Adrenal gland (tissue), 12 donors: ENCODE measurements around the gene HERC5. TPM values are rescaled to one million over a fixed set of nuclear protein-coding genes. Genes with fewer than 3 reads are reported as not detected.

Experiments
- DNase-seq, 7 donors: peaks; one replicate each; pipeline ENCODE4 v3.0.0-alpha.2; 2019 to 2020
- H3K27ac ChIP-seq, 5 donors: fragments of 200-600 bp; sonication (generic) in 4 of 5; 1 replicate in 3 of 5; 2 replicates in 2 of 5; pipeline versions ENCODE4 v1.5.1 to v1.8.0; 2016 to 2020; ENCODE audit warnings: mild to moderate bottlenecking in 1 of 5
- H3K27me3 ChIP-seq: fragments of 200-600 bp; 2 replicates; pipeline ENCODE4 v1.8.0; 2021
- H3K36me3 ChIP-seq, 2 donors: fragments of 200-600 bp; replicated peaks in 1 of 2; 1 replicate in 1 of 2; 2 replicates in 1 of 2; pipeline versions ENCODE4 v1.5.1 to v1.8.0; 2018 to 2022
- H3K4me1 ChIP-seq, 2 donors: fragments of 200-600 bp; replicated peaks in 1 of 2; 1 replicate in 1 of 2; 2 replicates in 1 of 2; pipeline versions ENCODE4 v1.5.1 to v1.8.0; 2018 to 2021
- H3K4me3 ChIP-seq, 4 donors: fragments of 200-600 bp; sonication (generic) in 3 of 4; one replicate each; pipeline ENCODE4 v1.5.1; 2016 to 2018
- H3K9me3 ChIP-seq, 3 donors: fragments of 200-600 bp; sonication (generic) in 1 of 3; replicated peaks in 1 of 3; 1 replicate in 2 of 3; 2 replicates in 1 of 3; pipeline versions ENCODE4 v1.5.1 to v1.8.0; 2016 to 2021
- POLR2A ChIP-seq, 2 donors: fragments of 450-650 bp; IDR thresholded peaks; one replicate each; pipeline ENCODE4 v1.6.1; 2017; ENCODE audit warnings: antibody characterized with exemption in 2 of 2, mild to moderate bottlenecking in 2 of 2, moderate library complexity in 1 of 2
- WGBS, 4 donors: extraction: QIAGEN DNeasy Blood & Tissue Kit in 2 of 4; methylation state at CpG; one replicate each; pipeline versions ENCODE4 v1.1.5 to v1.1.7; 2013 to 2017; 5-methylcytosine and 5-hydroxymethylcytosine counted together
- intact Hi-C, 2 donors: fragments of 100-400 bp; cut with DNase I; formaldehyde crosslinking; loops; one replicate each; pipeline versions ENCODE4 v1.14.1 to v1.15.0; 2022 to 2023
- polyA plus RNA-seq, 3 donors: library from polyadenylated mRNA; stranded (reverse); fragments of 200-250 nt in 2 of 3; fragments of 350-450 nt in 1 of 3; fragmentation: Illumina TruSeq in 1 of 3; extraction: RNeasy Lipid Tissue Mini Kit (QIAGEN cat#74804) in 1 of 3; gene quantifications; one replicate each; pipeline ENCODE4 v1.2.3, GENCODE V29; 2013 to 2014
- total RNA-seq, 9 donors: library from RNA; depleted of rRNA in 4 of 9; stranded (reverse); fragments of >200 nt in 4 of 9; fragments of 120-200 nt in 1 of 9; fragmentation: NEBNext Ultra II Directional in 1 of 9; extraction: Animal tissue kit (Norgen Biotek cat#: 25700) in 1 of 9; gene quantifications; one replicate each; pipeline versions ENCODE4 v1.1.0 to v1.2.4, GENCODE V29; 2013 to 2023
- TF ChIP-seq, protein P1 (sequence below), 6 experiments: fragments of 450-650 bp in 4 of 6; fragments of 200-600 bp in 2 of 6; sonication (generic) in 1 of 6; IDR thresholded peaks; 1 replicate in 5 of 6; 2 replicates in 1 of 6; pipeline versions ENCODE4 v1.5.1 to v1.8.0; 2016 to 2021; ENCODE audit warnings: antibody characterized with exemption in 6 of 6, mild to moderate bottlenecking in 2 of 6, moderate library complexity in 1 of 6
- donor health status: healthy with polysubstance abuse.
- donor health status: Bipolar disorder and iron deficiency.
- donor health status: DM: yes; HTN: yes; CAD: no.
- donor health status: DM: no; HTN: no; CAD: no.
- donor health status: DM: no; HTN: no; CAD: no.
- donor health status: DM: yes; HTN: yes; CAD: no.

The HERC5 gene
- total and polyA plus RNA-seq, 12 donors = 3.3 to 9.9 (median 6.6) TPM

DNA sequence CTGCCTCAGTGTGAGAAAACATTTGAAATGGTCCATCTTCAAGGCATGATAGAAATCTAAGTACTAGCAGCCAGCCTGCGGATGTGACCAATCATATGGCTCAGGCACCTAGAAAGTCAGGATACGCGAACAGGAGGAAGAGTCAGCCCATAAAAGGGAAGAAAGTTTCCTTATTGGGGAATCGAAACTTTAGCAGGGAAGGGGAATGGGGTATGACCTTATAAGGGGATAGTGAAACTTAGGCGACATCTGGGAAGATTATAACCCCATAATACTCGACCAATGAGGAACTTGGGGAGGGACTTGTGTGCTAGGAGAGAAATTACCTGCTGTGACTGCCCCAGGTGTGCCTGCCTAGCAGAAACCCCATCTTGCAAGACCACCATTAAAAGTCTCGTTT, 92.9 kb downstream of the HERC5 start:
- Histone ChIP-seq H3K27ac (no peak overlapping the region), H3K4me1 (no peaks in the 10 kb centered on the region), H3K27me3 (no peaks in the 10 kb centered on the region), H3K36me3 (no peaks in the 10 kb centered on the region), H3K4me3 (no peak overlapping the region), H3K9me3 (no peaks in the 10 kb centered on the region)
- DNase-seq = no peak
- WGBS, 4 donors = 78 to 83% (median 82%) methylated on average over 7 of the region's 7 CpGs
- TF ChIP-seq, protein P1, sequence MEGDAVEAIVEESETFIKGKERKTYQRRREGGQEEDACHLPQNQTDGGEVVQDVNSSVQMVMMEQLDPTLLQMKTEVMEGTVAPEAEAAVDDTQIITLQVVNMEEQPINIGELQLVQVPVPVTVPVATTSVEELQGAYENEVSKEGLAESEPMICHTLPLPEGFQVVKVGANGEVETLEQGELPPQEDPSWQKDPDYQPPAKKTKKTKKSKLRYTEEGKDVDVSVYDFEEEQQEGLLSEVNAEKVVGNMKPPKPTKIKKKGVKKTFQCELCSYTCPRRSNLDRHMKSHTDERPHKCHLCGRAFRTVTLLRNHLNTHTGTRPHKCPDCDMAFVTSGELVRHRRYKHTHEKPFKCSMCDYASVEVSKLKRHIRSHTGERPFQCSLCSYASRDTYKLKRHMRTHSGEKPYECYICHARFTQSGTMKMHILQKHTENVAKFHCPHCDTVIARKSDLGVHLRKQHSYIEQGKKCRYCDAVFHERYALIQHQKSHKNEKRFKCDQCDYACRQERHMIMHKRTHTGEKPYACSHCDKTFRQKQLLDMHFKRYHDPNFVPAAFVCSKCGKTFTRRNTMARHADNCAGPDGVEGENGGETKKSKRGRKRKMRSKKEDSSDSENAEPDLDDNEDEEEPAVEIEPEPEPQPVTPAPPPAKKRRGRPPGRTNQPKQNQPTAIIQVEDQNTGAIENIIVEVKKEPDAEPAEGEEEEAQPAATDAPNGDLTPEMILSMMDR (IDR thresholded peaks at IDR 0.05) = no peak
- TF ChIP-seq POLR2A (IDR thresholded peaks at IDR 0.05) = no peak
- intact Hi-C loops = no loop called here

Other genes with a start within 250 kb of the HERC5 start
- 10 to 100 TPM; 18.7 to 53.5 (median 23.8) TPM for gene PPM1K, start 172.6 kb upstream of the HERC5 start, total RNA-seq
- 10 to 100 TPM in 1 of 3 donors, 1 to 10 TPM in 2; 4.1 to 27.3 (median 4.7) TPM for gene PPM1K, start 172.6 kb upstream of the HERC5 start, polyA plus RNA-seq
- gene HERC6, start 78.3 kb upstream of the HERC5 start, total RNA-seq = 10 to 100 TPM in 6 of 9 donors, 1 to 10 TPM in 3; 4.1 to 15.9 (median 12.4) TPM
- 10 to 100 TPM in 1 of 3 donors, 1 to 10 TPM in 2; 3.8 to 12.2 (median 6.8) TPM for gene HERC6, start 78.3 kb upstream of the HERC5 start, polyA plus RNA-seq
- gene PYURF, start 66.7 kb downstream of the HERC5 start, total RNA-seq = 100 to 1,000 TPM in 3 of 9 donors, 10 to 100 TPM in 6; 76.5 to 159 (median 87.7) TPM
- gene PYURF, start 66.7 kb downstream of the HERC5 start, polyA plus RNA-seq = 10 to 100 TPM; 69.2 to 97.3 (median 74.8) TPM
- 10 to 100 TPM in 8 of 9 donors, 1 to 10 TPM in 1; 6.4 to 40.1 (median 32.4) TPM for gene HERC3, start 135.4 kb downstream of the HERC5 start, total RNA-seq
- 10 to 100 TPM in 1 of 3 donors, 1 to 10 TPM in 2; 3.4 to 18.7 (median 5.4) TPM for gene HERC3, start 135.4 kb downstream of the HERC5 start, polyA plus RNA-seq
- gene NAP1L5, start 240.7 kb downstream of the HERC5 start, total RNA-seq = 10 to 100 TPM in 7 of 9 donors, 1 to 10 TPM in 2; 5.0 to 38.0 (median 13.0) TPM
- gene NAP1L5, start 240.7 kb downstream of the HERC5 start, polyA plus RNA-seq = 10 to 100 TPM; 13.2 to 57.6 (median 24.9) TPM